ENCODE results near the gene ARHGEF40.
A peak's percentile ranks its signal among the peaks of the same experiment; 100 is the strongest.
"Not testable (repeated sequence)": the region's sequence is repeated elsewhere in the genome, so short reads cannot be mapped to it uniquely, and the experiment has no call there.

Gene ARHGEF40

DNA sequence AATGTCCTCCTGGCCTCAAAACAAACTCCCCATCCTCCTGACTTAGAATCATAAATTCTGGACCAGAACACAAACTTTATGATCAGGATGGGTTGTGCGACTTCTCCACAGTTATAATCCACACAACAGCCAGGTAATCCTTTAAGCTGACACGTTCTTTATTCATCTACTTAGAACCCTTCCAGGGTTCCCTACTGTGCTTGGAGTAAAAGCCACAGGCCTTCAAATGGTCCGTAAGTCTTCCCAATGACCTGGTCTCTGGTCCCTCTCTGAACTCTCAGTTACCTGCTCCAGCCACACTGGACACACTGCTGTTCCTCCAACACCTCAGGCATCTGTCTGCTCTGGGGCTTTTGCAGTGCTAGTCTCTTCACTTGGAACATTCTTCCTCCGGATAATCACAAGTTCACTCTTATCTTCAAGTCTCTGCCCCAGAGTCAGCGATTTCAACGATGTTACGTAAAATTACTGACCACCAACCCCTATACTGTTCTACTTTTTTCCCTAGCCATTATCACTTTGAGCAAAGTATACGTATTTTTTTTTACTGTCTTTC, 29.7 kb upstream of the ARHGEF40 start:
- DNase-seq = no peak

DNA sequence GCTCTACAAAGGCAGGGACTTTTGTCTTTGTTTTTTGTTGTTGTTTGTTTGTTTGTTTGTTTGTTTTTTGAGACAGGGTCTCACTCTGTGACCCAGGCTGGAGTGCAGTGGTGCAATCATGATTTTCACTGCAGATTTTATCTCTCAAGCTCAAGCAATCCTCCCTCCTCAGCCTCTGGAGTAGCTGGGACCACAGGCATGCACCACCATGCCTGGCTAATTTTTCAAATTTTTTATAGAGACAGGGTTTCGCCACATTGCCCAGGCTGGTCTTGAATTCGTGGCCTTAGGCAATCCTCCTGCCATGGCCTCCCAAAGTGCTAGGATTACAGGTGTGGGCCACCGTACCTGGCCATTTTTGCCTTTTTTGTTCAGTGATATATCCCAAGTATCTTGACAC, 29.2 kb upstream of the ARHGEF40 start:
- not testable (repeated sequence) for DNase-seq

DNA sequence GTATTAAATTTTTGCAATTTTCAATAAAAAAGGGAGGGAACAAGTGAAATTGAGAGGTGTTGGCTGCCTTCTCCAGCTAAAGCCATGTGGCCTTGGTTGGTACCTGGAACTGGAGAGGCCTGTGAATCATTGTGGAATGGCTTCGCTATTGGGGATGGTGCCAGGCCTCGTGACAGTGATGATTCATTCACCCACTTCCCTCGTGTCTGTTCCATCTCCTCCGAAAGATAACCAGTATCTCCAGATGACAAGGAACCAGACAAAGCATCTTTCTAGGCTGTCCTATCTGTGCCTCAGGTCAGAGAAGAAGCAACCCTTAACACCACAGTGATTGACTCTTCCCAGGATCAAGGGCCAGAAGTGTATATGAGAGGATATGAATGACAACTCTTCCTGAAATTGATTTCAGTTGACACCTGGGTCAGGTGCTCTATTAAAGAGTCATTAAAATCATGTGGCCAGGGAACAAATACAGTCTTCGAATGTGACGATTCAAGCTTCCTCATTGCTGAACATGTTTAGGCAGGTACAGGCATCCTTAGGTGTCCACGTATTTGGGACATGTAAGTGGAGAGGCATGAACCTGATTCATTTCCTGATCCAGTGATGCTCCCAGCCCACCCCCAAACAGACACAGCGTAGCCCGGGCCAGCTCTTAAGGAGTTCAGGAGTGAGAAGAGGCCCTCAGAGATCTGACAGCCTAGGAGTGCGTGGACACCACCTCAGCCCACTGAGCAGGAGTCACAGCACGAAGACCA, 28.2 kb upstream of the ARHGEF40 start, which contains the start of gene RNASE7:
Gene RNASE7 (plus strand): TSS at position 687 of the 758 bp plus-strand sequence. CDS start 631 bp downstream, outside the sequence.
- peak; percentile 48 to 56 for DNase-seq

DNA sequence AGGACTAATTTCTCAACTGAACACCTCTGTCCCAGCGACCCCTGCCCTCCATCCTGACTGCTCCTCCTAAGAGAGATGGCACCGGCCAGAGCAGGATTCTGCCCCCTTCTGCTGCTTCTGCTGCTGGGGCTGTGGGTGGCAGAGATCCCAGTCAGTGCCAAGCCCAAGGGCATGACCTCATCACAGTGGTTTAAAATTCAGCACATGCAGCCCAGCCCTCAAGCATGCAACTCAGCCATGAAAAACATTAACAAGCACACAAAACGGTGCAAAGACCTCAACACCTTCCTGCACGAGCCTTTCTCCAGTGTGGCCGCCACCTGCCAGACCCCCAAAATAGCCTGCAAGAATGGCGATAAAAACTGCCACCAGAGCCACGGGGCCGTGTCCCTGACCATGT, 27.2 kb upstream of the ARHGEF40 start:
- DNase-seq = peak in 1 of 2 donors; percentile 39

DNA sequence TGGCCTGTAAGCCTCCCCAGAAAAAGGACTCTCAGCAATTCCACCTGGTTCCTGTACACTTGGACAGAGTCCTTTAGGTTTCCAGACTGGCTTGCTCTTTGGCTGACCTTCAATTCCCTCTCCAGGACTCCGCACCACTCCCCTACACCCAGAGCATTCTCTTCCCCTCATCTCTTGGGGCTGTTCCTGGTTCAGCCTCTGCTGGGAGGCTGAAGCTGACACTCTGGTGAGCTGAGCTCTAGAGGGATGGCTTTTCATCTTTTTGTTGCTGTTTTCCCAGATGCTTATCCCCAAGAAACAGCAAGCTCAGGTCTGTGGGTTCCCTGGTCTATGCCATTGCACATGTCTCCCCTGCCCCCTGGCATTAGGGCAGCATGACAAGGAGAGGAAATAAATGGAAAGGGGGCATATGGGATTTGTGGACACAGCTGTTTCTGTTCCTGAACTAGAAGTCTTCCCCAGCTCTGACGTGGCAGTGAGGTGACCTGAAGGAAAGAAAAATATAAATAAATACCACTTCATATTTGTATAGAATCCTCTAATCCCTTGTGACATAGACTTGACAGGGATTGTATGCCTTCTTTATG, 26.6 kb upstream of the ARHGEF40 start:
- DNase-seq = no peak

DNA sequence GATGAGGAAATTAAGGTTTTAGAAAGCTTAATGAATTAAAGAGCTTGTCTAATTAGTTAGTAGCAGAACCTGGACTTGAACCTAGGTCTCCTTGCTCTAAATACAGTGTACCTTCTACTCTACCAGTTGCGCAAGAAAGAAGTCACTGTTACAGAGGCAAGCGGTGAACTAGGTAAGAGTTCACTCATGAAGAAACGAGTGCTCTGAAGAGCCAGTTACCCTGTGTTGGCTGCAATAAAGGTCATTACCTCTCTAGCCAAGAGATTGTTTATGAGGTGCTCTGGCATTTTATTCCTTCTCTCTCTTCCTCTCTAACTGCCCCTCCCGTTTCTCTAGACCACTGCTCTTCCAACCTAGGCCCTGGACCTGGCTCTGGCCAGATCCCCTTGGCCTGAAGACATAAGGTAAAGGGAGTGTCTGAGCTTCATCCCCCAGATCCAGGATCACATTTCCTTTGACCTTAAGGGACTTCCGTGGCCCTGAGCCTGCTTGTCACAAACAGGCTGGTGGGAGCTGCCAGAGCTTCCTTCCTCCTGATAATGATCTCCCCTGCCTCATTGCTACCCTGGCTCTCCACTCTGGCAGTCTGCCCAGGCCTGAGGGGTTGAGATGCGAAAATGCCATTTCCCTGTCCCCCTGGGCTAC, 26.0 kb upstream of the ARHGEF40 start:
- no peak for DNase-seq

DNA sequence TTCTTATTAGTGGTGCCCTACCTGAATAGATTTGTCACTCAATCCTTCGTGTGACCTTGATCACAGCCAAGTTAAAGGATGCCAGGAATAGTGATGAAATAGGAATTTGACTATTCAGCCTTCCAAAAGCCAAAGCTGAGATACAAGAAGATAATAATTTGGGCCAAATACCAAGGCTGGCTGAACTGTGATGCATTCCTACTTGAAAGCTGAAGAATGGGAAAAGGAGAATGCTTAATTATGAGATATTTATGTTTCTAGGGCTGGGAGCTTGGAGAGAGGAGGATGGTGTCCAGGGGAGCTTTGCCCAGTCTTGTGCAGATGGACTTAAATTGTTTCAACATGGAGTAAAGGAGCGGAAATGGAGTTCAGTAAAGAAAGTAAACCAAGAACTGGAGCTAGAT, 22.7 kb upstream of the ARHGEF40 start:
- no peak for DNase-seq

DNA sequence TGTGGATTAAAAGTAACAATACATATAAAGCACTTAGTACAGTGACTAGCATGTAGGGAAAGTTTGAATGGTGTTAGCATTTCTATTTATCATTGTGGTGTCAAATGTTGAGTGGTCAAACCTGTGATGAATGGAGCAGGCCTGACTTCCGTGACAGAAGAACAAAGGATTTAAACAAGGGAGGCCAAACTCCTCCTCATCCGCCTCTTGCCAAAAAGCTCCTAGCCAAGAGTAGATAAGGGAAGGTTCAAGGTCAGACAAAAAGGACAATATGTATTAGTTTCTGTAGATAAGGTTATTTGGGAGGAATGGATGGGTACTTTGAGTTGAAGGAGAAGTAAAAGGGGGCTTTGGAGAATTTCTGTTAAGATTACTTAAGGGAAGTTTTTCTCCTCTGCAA, 21.5 kb upstream of the ARHGEF40 start:
- no peak for DNase-seq

DNA sequence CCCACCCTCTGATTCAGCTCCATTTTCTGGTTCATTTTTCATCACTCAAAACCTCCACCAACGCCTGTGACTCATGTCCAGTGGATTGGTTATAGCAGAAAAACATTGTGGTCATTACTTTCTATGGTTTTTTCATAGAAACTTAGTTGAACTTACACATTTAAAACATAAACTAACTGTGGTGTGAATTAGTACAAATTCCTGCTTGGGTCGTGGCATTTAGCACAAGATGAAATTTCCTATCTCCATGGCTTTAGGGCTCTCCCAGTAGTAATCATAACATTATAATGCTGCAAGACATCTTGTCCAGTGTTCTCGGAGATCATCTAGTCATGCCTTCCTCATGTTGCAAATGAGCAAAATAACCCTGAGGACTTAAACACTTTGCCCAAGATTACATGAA, 20.8 kb upstream of the ARHGEF40 start:
- DNase-seq = no peak

DNA sequence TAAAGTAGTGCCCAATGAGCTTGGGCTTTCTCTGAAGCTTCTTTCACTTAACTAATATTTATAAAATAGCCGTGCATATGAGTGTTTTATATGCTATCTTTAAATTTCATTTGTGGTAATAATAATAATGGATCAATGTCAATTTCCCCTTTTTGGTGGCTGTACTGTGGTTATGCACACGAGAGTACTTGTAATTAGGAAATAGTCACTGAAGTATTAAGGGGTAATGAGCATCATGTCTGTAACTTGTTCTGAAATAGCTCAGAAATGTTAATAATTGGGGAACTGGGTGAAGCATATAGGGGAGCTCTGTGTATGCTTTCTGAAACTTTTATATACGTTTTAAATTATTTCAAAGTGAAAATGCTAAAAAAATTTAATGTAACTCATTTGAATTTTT, 19.5 kb upstream of the ARHGEF40 start:
- peak in 1 of 2 donors; percentile 47 for DNase-seq

DNA sequence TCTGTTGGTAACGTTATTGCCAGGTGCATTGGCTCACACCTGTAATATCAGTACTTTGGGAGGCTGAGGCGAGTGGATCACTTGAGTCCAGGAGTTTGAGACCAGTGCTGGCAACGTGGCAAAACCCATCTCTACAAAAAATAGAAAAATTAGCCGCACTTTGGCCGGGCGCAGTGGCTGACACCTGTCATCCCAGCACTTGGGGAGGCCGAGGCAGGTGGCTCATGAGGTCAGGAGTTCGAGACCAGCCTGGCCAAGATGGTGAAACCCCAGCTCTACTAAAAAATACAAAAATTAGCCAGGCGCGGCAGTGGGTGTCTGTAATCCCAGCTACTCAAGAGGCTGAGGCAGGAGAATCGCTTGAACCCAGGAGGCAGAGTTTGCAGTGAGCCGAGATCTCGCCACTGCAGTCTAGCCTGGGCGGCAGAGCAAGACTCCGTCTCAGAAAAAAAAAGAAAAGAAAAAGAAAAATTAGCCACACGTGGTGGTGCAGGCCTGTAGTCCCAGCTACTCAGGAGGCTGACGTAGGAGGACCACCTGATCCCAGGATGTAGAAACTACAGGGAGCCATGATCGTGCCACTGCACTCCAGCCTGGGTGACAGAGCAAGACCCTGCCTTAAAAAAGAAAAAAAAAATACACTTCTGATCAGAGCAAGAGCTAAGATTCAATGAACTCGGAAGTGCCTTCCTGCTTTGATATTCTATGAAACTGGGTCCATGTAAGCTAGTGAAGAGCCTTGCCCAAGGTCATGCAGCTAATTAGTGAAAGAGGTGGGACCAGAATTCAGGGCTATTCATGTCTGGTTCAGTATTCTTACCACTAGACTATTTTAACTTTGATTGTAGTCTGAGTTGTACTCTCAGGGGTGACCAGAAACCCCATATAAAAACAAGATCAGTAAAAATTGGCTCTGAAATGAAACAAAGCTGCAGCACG, 16.7 kb upstream of the ARHGEF40 start:
- no peak for DNase-seq

DNA sequence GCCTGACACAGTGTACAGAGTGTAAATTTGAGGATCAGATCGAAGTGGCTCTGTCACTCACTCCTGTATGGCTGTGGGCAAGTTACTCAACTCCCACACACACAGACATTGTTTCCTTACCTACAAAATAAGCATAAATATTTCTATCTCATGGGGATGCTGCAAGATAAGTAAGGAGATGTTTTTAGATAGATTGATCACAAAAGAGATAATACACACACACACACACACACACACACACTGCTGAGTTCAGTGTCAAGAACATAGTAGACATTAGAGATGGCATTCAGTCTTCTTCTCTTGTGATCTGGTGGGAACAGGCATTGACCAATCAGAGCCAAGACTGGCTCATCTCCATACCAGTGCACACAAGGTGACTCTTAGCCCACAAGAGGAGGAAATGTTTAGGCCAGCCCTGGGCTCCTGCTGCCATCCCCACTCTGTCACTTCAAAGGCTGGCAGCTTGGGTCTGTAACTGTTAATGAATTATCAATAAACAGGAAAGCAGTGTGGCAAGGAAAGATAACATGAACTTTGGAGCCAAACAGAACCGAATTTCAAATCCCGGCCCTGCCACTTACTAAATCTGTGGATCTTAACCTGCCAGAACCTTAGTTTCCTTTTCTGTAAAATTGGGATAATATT, 15.9 kb upstream of the ARHGEF40 start:
- no peak for DNase-seq

DNA sequence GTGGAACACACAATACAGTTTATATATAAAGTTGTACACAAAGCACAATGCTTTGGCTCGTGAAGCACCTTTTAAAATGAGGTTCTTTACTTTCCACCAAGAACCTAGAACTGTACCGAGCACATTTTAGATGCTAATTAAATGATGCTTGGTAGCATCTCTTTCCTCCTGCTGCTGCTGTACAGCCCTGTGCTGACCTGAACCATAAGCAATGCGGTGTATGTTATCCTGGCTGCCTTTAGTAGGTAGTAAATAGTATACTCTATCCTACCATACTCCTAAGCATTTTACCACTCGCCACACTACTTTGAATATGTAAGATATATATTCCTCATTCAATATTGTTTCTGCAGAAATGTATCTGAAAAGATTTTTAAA, 15.3 kb upstream of the ARHGEF40 start:
- DNase-seq = no peak

DNA sequence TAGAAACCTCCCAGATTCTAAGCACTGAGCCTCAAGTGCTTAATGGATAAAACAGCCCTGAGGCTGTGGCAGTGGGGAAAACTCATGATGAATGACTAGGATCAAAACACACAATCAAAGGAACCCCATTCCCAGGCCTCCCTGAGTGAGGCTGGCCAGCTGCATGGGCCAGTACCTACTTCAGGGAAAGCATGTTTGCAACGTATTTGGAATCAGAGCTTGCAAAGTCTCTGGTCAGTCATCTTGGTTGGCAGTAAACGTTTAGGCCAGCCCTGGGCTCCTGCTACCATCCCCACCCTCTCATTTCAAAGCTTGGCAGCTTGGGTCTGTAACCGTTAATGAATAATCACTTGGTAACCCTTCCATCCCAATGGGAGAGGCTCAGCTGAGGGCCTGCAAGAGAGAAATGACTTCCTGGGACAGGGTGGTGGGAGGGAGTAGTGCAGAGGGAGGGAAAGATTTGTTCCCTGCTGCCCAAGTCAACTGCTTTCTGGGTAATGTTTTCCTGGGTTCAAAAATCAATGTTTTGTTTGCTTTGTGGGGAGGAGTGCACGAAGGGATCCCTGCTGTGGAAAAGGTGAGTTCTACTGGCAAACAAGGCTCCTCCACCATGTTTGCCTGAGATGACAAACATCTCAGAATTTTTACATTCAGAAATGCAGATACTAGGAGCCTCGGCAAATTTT, 14.5 kb upstream of the ARHGEF40 start:
- no peak for DNase-seq

DNA sequence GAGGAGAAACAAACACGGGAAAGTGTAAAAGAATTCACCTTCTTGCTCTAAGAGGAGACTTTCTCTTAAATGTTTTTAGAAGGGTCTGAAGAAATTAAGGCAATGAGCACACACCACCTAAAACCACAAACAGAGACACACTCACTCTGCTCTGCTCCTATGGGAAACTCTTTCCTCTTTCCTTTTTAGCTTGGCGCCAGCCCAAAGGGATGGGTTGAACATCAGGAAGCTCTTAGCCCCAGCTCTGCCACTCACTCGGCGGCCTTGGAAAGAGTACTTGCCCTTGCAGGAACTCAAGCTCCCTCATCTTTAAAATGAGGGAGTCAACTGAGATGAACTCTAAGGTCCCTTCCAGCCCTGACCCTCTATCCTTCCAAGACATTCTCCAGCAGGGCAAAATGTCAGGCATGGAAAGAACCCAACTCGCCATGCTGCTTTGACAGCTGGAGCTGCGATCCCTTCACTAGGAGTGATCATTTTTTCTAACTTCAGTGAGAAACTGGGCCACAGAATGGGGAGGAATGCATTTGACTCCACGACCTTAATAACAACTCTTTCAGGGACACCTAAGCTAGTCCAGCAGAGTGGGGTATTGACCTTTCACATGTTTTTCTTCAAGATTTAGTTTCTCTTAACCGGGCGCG, 13.5 kb upstream of the ARHGEF40 start:
- no peak for DNase-seq

DNA sequence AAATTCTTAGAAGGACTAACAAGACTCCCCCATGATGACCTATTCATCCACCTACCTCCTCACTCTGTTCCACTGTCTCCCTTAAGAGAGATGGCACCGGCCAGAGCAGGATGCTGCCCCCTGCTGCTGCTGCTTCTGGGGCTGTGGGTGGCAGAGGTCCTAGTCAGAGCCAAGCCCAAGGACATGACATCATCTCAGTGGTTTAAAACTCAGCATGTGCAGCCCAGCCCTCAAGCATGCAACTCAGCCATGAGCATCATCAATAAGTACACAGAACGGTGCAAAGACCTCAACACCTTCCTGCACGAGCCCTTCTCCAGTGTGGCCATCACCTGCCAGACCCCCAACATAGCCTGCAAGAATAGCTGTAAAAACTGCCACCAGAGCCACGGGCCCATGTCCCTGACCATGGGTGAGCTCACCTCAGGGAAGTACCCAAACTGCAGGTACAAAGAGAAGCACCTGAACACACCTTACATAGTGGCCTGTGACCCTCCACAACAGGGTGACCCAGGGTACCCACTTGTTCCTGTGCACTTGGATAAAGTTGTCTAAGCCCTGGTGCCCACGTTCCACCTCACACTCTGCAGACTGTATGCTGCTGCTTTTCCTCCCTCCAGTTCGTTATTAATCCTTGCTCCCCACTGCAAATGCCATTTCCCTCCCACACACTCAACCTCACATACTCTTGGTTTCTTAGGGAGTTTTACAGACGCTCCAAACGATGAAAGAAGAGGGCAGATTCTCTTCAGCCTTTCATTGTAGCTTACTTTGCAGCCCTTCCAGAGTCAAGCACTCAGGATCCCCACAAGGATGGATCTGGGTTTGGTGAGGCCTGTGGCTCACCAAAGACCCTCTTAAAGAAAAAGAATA, 12.1 kb upstream of the ARHGEF40 start, which contains the start of gene RNASE8:
Gene RNASE8 (plus strand): TSS at position 20 of the 873 bp plus-strand sequence. CDS start 71 bp downstream, at position 91.
- DNase-seq = peak in 1 of 2 donors; percentile 69

DNA sequence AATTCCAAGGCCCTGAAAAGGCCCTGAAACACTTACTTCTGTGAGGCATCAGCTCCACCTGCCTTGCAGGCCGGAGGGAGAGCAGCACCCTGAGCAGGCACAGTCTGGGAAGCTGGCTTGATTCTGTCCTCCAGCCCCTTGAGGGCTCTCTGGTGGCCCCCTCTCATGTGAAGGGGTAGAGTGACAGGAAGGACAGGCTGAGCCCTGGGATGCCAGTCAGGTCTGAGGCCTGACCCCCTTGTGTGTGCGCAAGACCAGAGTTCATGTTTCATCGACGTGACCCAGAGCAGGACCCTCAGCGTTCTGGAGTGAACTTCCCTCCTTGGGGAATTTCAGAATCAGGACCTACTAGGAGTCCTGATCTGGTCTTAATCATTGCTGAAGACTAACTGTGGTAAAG, 11.2 kb upstream of the ARHGEF40 start:
- DNase-seq = no peak

DNA sequence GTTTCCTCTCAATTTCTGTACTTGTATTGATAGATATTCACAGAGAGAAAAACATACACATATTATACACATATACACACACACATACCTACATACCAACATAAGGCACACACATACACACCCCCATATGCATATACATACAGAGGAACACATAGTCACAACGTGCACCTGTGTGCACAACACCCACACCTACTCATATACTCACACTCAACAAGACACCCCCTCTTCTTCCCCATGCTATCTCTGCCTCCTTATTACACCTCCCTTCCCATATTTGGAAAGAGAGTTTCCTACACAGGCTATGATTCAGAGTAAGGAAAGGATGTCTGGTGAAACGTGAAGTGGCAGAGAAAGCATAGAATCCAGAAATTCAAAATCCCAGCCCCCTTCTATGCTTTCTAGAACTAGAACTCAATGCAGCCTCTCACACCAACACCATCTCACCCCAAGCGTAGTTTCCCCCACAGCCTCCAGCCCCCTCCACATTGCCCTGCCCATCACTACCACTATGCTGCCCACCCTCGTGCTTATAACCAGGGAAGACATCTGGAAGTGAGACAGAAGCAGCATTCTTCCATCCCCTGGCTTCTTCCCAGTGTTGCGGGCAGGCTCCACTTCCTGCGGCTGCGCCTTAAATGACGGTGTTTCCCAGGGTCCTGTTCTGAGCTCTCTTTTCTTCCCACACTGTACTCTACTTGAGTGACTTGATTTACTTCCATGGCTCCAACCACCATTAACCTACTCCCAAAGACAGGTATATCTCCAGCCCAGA, 10.1 kb upstream of the ARHGEF40 start:
- no peak for DNase-seq

Data from inflammatory macrophage (primary cell).